COLO829 (cell line): ENCODE results near the gene TNS3.

Source experiments
- DNase-seq: peaks from one replicate; pipeline ENCODE4 v3.0.0; 2012; ENCODE audit warnings: low spot score

The TNS3 gene

DNA sequence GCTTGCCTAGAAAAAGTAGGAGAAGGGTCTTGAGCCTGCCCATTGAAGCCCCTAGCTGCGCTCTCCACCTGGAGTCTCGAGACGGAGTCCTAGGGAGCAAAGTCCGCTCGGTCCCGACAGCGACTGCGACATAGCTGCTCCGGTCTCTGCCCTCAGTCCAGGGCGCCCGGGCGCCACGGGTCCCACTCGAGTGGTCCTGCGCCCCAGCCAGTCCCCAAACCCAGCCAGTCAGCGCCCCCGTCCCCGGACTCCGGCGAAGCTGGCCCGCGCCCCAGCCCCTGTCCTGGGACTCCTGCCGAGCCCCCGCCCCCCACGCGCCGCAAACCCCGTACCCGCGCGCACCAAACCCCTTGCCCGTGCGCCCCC, 490 bp downstream of the TNS3 start:
- no peak for DNase-seq

- no peak for DNase-seq
Observed at GRCh38 chr7:47580811-47581331, 1.0 kb downstream of the TNS3 start.

DNA sequence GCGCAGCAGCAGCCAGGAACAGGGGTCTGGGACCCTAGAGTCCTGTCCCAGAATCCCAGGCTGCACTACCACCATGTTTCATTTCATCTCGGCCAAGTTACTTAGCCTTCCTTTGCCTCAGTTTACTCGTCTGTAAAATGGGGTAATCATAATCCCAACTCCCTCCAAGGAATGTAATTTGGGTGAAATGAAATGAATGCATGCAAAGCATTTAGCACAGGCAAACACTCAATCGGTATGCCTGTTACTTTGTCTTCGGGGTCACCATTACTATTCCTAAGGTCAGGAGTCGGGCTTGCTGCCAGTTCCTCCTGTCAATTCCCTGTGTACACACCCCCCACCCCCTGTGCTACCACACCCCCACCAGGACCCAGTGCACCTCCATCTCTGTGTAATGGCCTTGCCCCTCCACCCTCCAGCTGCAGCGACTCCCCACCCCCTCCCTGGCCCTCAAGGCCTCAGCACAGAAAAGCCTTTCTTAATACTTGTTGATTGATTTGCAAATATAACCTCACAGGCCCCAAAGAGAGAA, 1.7 kb downstream of the TNS3 start:
- DNase-seq = no peak

GRCh38 chr7:47579458-47579857, 2.5 kb downstream of the TNS3 start:
- no peak for DNase-seq

- DNase-seq = peak; percentile 36
Observed at GRCh38 chr7:47578579-47579270, 3.2 kb downstream of the TNS3 start.

DNA sequence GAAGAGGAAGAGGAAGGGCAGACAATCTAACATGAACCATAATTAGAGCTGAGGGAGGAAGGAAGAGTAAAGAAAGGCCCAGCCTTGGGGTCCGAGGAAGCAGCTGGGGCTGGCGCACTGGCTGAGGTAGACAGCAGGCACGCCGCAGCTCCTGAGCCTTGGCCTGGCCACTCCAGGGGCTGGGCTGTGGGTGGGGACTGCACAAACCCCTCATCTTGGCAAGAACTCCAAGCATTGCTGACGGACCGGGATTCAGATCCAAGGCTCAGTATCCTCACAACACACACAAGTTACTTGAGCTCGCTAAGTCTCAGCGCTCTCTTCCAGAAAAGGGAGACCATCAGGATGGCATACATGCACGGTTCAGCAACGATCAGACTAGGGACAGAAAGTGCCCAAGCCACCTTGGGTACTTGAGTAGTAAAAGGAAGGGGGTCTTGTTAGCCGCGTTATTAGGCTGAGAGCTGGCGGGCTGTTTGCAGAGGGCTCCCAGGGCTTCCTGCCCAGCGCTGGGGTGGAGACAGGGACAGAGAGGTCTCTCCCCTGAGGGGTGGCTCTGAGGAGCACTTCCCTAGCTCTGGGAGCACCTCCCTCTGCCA, 4.5 kb downstream of the TNS3 start:
- no peak for DNase-seq

GRCh38 chr7:47576866-47577306, 5.0 kb downstream of the TNS3 start:
- no peak for DNase-seq

GRCh38 chr7:47576031-47576865, 5.7 kb downstream of the TNS3 start:
- no peak for DNase-seq

DNA sequence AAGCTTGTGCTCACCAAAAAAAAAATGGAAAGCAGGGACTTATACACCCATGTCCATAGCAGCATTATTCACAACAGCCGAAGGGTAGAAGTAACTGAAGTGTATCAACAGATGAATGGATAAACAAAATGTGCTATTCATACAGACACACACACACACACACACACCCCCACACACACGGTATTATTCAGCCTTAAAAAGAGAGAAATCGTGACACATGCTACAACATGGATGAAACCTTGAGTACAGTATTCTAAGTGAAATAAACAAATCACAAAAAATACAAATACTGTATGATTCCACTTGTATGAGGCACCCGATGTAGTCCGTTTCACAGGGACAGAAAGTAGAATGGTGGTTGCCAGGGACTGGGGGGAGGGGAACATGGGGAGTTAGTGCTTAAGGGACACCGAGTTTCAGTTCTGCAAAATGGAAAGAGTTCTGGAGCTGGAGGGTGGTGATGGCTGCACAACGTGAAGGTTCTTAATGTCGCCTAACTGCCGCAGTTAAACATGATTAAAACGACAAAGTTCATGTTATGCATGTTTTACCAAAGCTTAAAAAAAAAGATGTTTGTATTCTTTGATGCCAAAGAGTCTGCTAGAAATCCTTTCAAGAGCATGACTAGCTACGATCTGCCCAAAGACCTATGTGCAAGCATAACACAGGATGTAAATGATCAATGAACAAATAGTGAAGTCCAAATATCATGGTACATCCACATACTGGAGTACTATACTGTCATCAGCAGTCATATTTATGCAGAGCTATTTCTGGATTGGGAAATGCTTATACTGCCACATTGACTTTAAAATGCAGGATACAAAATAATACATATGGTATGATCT, 7.2 kb downstream of the TNS3 start:
- DNase-seq = no peak

DNA sequence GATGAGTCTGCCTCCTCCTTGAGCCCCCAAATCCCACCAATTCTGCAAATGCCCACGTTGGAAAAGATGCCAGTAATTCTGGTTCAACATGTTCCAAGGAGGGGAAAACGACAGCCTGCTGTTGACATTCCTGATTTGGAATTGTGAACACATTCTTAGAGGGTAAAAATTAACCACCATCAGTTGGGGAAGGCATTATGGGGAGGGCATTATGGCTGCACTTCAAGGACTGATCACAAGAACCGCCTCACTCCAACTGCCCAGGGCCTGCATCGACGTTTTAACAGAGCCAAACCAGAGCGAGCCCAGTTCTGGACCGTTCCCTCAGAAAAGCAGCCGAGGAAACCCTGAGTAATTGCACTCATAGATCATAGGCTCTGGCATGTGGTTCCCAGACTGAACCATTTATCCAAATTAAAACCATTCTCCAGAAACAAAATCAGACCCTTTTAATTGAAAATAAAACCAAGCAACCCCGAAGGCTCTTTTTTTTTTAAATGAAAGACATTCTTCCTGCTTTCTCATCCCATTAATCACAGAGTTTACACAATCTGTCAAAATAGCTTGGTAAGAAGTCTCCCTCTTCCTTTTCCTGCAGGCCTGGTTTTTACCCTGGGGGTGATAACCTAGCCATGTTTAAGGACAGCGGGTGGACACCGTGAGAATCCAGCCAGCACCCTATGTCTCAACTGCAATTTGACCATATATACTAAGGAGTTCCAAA, 8.0 kb downstream of the TNS3 start:
- peak; percentile 53 for DNase-seq

- no peak for DNase-seq
Observed at GRCh38 chr7:47572939-47573757, 8.8 kb downstream of the TNS3 start.

DNA sequence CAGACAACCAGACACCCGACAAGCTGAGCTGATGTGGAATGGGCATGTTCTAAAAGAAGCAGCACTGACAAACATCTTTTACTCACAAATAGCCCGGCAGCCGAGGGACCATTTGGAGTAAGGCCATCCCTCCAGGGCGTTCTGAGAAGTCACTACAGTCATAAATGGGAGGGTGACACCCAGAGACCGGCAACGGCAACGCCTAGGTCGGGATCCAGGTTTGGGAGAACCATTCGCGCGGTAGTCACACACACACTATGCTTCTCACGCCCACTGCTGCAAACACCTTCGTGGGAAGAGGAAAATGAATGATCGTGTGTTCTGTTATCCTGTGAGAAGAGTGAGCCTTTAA, 9.8 kb downstream of the TNS3 start:
- no peak for DNase-seq

DNA sequence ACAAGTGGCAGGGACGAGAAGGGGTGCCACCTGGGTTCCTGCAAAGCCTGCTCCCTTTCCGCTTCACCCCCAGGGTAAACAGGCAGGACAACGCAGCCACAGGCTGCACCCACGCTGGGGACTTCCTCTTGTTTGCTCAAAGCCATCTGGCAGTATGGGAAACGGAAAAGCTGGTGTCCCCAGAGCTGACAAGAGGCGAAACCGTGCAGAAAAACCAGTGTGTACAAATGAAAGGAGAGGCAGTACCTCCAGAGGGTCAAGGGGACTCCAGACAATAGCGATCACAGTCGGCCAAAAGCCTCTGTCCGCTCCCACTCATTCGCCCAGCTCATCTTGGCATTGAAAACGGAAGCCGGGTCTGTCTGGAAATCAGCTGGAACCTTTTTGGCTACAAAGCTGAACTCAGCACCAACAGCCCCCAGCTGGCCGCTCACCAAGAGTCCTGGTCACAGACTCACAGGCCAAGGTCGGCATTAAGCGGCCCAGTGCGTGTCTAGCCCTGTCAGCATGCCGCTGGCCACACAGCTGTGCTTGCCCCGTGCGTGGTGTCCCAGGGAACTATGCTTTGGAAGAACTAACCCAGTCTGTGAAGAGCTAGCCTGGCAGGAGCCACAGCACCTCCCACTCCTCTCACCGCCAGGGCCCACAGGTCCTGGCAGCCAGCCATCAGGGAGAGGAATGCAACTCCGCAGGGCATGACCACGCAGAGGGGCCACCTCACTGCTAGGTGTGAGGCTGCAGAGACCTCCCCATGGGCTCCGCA, 10.4 kb downstream of the TNS3 start:
- no peak for DNase-seq

DNA sequence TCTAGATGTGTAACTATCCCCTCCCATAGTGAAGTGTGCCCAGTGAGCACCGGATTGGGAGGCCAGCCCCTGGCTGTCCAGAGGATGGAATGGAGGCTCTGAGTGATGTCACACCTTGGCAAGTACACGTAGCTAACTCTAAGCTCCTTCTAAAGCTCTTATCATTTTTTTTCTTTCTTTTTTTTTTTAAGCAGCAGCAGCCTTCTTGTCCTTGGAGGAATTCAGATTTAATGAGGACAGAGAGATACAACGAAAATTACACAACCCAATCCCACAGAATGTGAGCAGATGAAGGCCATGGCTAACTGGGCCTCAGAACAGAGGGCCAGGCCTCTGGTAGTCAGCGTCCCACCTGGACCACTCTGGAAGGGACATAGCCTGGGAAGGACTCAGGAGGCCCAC, 11.3 kb downstream of the TNS3 start:
- no peak for DNase-seq

DNA sequence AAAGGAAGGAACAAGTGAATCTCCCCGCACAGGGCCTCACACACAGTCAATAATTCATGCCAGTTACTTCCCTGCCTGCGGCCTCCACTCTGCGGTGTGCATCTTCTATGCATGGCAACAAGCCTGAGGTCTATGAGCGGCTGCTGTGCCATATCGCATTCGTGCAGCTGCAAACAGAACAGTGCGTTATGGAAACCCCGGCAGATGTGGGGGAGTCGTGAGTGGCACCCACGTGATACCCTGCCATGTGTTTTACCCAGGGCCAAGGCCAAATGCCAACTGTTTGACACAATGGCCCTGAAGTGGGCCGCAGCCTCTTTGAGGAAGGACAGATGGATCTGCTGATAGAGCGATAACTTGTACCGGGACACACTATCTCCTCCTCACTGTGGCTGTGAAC, 13.4 kb downstream of the TNS3 start:
- DNase-seq = peak; percentile 61

DNA sequence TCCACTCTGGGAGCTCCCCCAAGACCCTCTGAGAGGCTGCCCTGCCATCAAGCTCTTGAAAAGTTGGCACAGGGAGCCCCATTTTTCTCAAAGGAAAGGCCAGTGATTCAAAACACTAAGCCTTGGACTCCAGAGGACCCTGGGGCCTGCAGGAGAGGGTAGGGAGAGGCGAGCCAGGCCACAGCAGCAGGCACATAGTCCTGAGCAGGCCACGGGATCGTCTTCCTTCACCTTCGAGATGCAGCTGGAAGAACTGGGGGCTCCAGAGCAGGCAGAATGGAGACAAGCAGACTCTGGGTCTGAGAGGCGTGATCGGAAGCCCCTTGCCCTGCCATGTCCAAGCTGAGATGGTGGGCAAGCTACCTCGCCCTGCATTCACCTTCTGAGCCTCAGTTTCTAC, 13.9 kb downstream of the TNS3 start:
- DNase-seq = no peak

GRCh38 chr7:47565640-47566250, 16.2 kb downstream of the TNS3 start:
- DNase-seq = no peak

- DNase-seq = no peak
Observed at GRCh38 chr7:47563521-47563920, 18.4 kb downstream of the TNS3 start.
